GM12878 (cell line): Measurements from ENCODE around the gene FUBP1. TPM values are rescaled to one million over a fixed set of nuclear protein-coding genes. Genes with fewer than 3 reads are reported as not detected.

Experiments
- ATAC-seq: fragments of 200-7000 bp; cut with Tn5 transposase; 3 replicates; pipeline ENCODE4 v1.9.1; 2020; ENCODE audit warnings: mild to moderate bottlenecking, moderate library complexity
- BruUV-seq: library from RNA; stranded (reverse); fragments of 400-500 nt; replicated peaks from 2 replicates; lab custom pipeline; 2021; lab: Mats Ljungman, UMichigan
- CTCF ChIA-PET: fragments of 300-600 bp; sonication (Branson Sonifier 250); formaldehyde crosslinking; extraction: SDS; loops from one replicate; lab custom pipeline; 2021; ENCODE audit warnings: inconsistent platforms; lab: Yijun Ruan, JAX
- POLR2A ChIA-PET: fragments of 350-600 bp; formaldehyde crosslinking; extraction: SDS; loops from one replicate; lab custom pipeline; 2021; ENCODE audit warnings: inconsistent platforms; lab: Charles Lee
- RAD21 ChIA-PET: fragments of 300-600 bp; sonication (Branson Sonifier 250); formaldehyde crosslinking; loops from one replicate; lab custom pipeline; 2023; ENCODE audit warnings: antibody characterized with exemption; ENCODE audit not compliant: unreplicated experiment; lab: Charles Lee
- SMC1A ChIA-PET: fragments of 300-600 bp; sonication (Branson Sonifier 250); formaldehyde crosslinking; loops from one replicate; lab custom pipeline; 2023; ENCODE audit not compliant: unreplicated experiment, uncharacterized antibody; lab: Charles Lee
- DNase-seq: peaks from one replicate; pipeline ENCODE4 v3.0.0-alpha.2; 2011; ENCODE audit warnings: low read depth, low spot score
- FAIRE-seq: peaks from 3 replicates; lab custom pipeline; 2011; peaks lifted over from hg19 to GRCh38; lab: Jason Lieb, UNC
- H2AFZ ChIP-seq: 2 replicates; pipeline ENCODE4 v1.6.0; 2011; ENCODE audit warnings: low read depth, low read length, control low read depth; ENCODE audit not compliant: control insufficient read depth
- H3K27ac ChIP-seq: 2 replicates; pipeline ENCODE4 v1.5.1; 2011; ENCODE audit warnings: control low read depth; ENCODE audit not compliant: control insufficient read depth, insufficient read depth
- H3K27me3 ChIP-seq, 2 experiments: replicated peaks in 1 of 2; 2 replicates each; pipeline versions ENCODE4 v1.6.0 to v1.6.1; 2011; ENCODE audit warnings: low read length in 1 of 2; ENCODE audit not compliant: control insufficient read depth in 2 of 2, insufficient read depth in 2 of 2
- H3K36me3 ChIP-seq, 2 experiments: 2 replicates each; pipeline ENCODE4 v1.5.1; 2011; ENCODE audit warnings: low read length in 1 of 2; ENCODE audit not compliant: control insufficient read depth in 2 of 2, insufficient read depth in 2 of 2
- H3K4me1 ChIP-seq: 2 replicates; pipeline ENCODE4 v1.6.1; 2011; ENCODE audit warnings: mild to moderate bottlenecking, low read length, moderate library complexity, mixed read lengths; ENCODE audit not compliant: control insufficient read depth, insufficient read depth
- H3K4me2 ChIP-seq: 2 replicates; pipeline ENCODE4 v1.6.0; 2011; ENCODE audit warnings: control low read depth; ENCODE audit not compliant: control insufficient read depth, insufficient read depth
- H3K4me3 ChIP-seq: fragments of 200-600 bp; sonication (generic); 2 replicates; pipeline ENCODE4 v1.5.1; 2016
- H3K79me2 ChIP-seq: 2 replicates; pipeline ENCODE4 v1.6.0; 2011; ENCODE audit warnings: low read length; ENCODE audit not compliant: control insufficient read depth, insufficient read depth
- H3K9ac ChIP-seq: 2 replicates; pipeline ENCODE4 v1.8.0; 2011; ENCODE audit warnings: low read length, control low read depth, mixed read lengths; ENCODE audit not compliant: control insufficient read depth, insufficient read depth
- H3K9me3 ChIP-seq: replicated peaks from 3 replicates; pipeline ENCODE4 v1.5.1; 2011; ENCODE audit warnings: mild to moderate bottlenecking, low read length; ENCODE audit not compliant: control insufficient read depth, insufficient read depth
- H4K20me1 ChIP-seq: 2 replicates; pipeline ENCODE4 v1.6.0; 2011; ENCODE audit not compliant: control insufficient read depth, insufficient read depth
- ELK1 ChIP-seq: IDR thresholded peaks from 2 replicates; pipeline ENCODE4 v1.6.1; 2012; ENCODE audit warnings: low read depth, low read length, improper control_type of control experiment
- HDGF ChIP-seq: fragments of 450-650 bp; IDR thresholded peaks from 2 replicates; pipeline ENCODE4 v1.6.1; 2016; ENCODE audit warnings: antibody characterized with exemption
- IRF5 ChIP-seq: fragments of 450-650 bp; IDR thresholded peaks from 2 replicates; pipeline ENCODE4 v1.6.1; 2017; ENCODE audit warnings: borderline replicate concordance
- POLR2A ChIP-seq: IDR thresholded peaks from 2 replicates; pipeline ENCODE4 v1.6.1; 2011; ENCODE audit warnings: low read depth, mild to moderate bottlenecking, low read length
- WGBS: methylation state at CpG from one replicate; pipeline ENCODE4 v1.1.6; 2016; ENCODE audit warnings: low lambda C conversion rate; ENCODE audit not compliant: insufficient replicate concordance, insufficient coverage; ENCODE audit errors: missing lambda C conversion rate; 5-methylcytosine and 5-hydroxymethylcytosine counted together
- in situ Hi-C: fragments of 300-500 bp; cut with MboI; formaldehyde crosslinking; loops from 9 replicates; pipeline ENCODE4 v1.14.3; 2018; ENCODE audit warnings: mixed read lengths
- intact Hi-C: fragments of 100-400 bp; cut with micrococcal nuclease; formaldehyde crosslinking; loops from one replicate; pipeline ENCODE4 v1.14.2; 2022; ENCODE audit not compliant: unreplicated experiment
- polyA plus RNA-seq, 11 experiments: library from polyadenylated mRNA; depleted of rRNA in 4 of 11; unstranded in 6 of 11; stranded (reverse) in 5 of 11; fragments of >200 nt; fragmentation: Nextera tagmentation in 4 of 11; fragmentation: Illumina TruSeq in 1 of 11; extraction: Ambion mirVana in 4 of 11; extraction: Trizol in 1 of 11; gene quantifications; 1 replicate in 1 of 11; 2 replicates in 10 of 11; pipeline versions ENCODE4 v1.2.1 to v1.2.3, GENCODE V29; 2011 to 2016; ENCODE audit warnings: inconsistent platforms in 2 of 11, missing spikeins in 2 of 11, low read depth in 1 of 11
- total RNA-seq, 4 experiments: library from RNA; depleted of rRNA in 3 of 4; stranded (reverse); fragments of >200 nt in 3 of 4; fragmentation: Illumina TruSeq in 1 of 4; extraction: Trizol in 1 of 4; gene quantifications; 2 replicates each; pipeline versions ENCODE4 v1.2.1 to v1.2.3, GENCODE V29; 2013 to 2021

Gene FUBP1
- total and polyA plus RNA-seq, 10 of the 15 experiments (the other 5 are each of a cell fraction or from before 2014, with no cell fraction given) = 110 to 343 (median 191) TPM

DNA sequence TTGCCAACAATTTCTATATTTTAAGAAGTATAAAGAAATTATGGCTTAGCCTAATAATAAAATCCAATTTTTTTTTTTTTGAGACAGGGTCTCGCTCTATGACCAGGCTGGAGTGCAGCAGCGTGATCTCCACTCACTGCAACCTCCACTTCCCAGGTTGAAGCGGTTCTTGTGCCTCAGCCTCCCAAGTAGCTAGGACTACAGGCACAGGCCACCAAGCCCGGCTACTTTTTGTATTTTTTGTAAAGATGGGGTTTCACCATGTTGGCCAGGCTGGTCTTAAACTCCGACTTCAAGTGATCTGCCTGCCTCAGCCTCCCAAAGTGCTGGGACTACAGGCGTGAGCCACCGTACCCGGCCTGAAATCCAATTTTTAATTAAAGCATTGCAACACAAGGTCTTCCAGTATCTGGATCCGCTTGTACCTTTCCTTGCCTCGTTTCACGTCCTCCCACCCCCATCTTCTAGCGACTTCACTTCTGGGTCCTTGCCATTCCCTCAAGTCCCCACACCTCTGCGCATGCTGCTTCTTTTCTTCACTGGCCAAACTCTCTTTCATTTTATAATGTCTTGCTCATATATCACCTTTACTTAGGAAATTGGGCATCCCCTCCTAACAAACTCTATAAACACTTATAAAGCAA lies 2.3 kb downstream of the FUBP1 start:
- peaks cover 0 to 13% of the 10 kb centered on the region in 2 experiments; a peak in 1 of 4 replicates for H3K36me3 ChIP-seq
- H3K4me2 ChIP-seq = peak overlapping the region; percentile 86
- no peak for DNase-seq
- TF ChIP-seq IRF5 = no peak
- TF ChIP-seq HDGF = peak; percentile 22; the same call in 1 of the 2 replicates
- 0 out of 2 replicates have a peak, but pooled peaks have one; percentile 35 for TF ChIP-seq POLR2A
- no peak for TF ChIP-seq ELK1
- H3K27ac ChIP-seq = no peak overlapping the region
- ChIA-PET CTCF (interaction anchor here (0.6 to 5.6 kb wide), 8 partner anchors 9 to 138 kb away, joined by 3 to 73 read pairs (median 7); partner anchors contain the start of gene DNAJB4), SMC1A (interaction anchor here (0.5 to 4.5 kb wide), 14 partner anchors 11 to 710 kb away, joined by 3 to 89 read pairs (median 3); partner anchors contain the start of gene DNAJB4), RAD21 (interaction anchor here (1.1 to 9.7 kb wide), 6 partner anchors 26 to 220 kb away, joined by 3 to 158 read pairs (median 4); partner anchors contain the start of gene DNAJB4), POLR2A (interaction anchor here (0.7 to 11.4 kb wide), 5 partner anchors 8 to 33 kb away, joined by 3 to 312 read pairs (median 3); partner anchors contain the start of gene DNAJB4)
- FAIRE-seq = no peak
- H3K4me3 ChIP-seq = peak overlapping the region; percentile 95
- no peaks in the 10 kb centered on the region for H3K27me3 ChIP-seq
- H3K9ac ChIP-seq = peak overlapping the region; percentile 100
- WGBS = 4% methylated on average over 13 of the region's 13 CpGs
- no peaks in the 10 kb centered on the region; the same call in 1 of the 2 replicates for H3K4me1 ChIP-seq
- H3K9me3 ChIP-seq = no peaks in the 10 kb centered on the region
- ATAC-seq = no peak
- H4K20me1 ChIP-seq = peaks cover 17% of the 10 kb centered on the region
- in situ Hi-C loops (no loop called here), intact Hi-C loops (loop anchor here (2.0 to 5.0 kb wide), 5 partner anchors 138 to 1039 kb away; partner anchors contain the start of gene ZZZ3)
- H2AFZ ChIP-seq = no peak overlapping the region
- no TSS peak for BruUV-seq
- H3K79me2 ChIP-seq = peaks cover 95% of the 10 kb centered on the region
